GM18858 (cell line): ENCODE measurements around the gene MAMDC4.

Experiments
- ATAC-seq: cut with Tn5 transposase; IDR thresholded peaks from one replicate; pipeline ENCODE4 v1.9.1; 2021; ENCODE audit not compliant: unreplicated experiment

Gene MAMDC4

DNA sequence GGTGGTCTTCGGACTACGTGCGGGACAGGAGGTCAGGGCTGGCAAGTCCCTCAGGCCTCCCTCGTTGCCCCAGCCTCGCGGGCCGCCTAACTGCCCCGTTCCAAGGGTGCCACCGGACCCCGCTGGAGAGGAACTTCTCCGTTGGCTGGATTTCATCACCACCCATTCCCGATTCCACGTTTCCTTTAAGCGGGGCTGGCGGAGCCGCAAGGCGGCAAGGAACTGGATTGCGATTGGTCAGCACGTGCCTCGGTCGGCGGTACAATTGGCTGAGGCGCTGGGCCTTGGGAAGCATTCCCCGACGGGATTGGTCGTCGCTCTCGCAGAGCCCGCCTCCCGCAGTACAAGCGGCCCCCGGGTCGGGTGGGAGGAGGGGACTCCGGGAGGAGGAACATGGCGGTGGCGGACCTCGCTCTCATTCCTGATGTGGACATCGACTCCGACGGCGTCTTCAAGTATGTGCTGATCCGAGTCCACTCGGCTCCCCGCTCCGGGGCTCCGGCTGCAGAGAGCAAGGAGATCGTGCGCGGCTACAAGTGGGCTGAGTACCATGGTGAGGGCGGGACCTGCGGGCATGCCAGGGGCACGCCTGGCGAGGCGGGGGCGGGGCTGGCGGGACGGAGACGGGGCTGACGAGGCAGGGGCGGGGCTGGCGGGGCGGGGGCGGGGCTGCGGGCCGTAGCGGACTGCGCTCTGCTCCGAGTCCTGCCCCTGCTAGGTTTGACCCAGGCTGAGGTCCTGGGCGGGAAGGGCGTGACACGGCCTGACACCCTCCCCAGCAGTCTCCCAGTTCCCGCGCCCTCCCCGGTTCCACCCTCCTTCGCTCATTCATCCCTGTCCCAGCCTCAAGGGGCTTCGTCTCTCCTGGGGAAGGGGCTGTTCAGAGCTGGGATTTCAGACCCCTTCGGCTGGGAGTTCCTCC is 2.8 kb upstream of the MAMDC4 start, which contains the start of gene PHPT1:
TSS of gene PHPT1 (plus strand) at position 372 of the 922 bp plus-strand sequence. CDS start at position 394, 22 bp downstream.
- peak; percentile 57 for ATAC-seq

DNA sequence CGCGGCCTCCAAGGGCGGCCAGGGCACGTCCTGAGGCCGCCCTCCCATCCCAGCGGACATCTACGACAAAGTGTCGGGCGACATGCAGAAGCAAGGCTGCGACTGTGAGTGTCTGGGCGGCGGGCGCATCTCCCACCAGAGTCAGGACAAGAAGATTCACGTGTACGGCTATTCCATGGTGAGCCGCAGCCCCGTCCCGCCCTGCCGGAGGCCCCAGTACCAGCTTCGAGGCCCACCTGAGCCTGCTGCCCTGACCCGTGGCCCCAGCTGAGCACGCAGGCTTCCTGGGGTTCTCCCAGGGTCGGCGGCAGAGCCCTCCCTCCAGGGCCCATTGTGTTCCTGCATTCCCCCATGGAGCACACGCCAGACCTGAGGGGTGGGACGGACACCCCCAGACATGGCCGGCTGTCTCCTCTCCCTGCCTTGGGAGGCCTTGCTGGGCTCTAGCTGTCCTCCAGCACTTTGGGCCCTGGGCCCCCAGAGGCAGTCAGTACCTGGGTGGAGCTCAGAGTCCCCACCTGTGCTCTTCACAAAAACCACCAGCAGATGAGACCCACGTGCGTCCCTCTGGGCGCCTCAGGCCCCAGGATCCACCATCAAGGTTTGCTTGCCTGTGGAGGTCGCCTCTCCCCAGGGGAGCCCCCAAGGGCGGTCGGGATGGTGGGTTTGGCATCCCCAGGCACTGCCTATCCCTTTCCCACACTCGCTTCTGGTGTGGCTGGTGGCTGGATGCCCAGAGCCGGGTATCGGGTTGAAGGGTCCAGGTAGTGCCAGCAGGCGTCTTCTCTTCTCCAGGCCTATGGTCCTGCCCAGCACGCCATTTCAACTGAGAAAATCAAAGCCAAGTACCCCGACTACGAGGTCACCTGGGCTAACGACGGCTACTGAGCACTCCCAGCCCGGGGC is 1.9 kb upstream of the MAMDC4 start:
- no peak for ATAC-seq

DNA sequence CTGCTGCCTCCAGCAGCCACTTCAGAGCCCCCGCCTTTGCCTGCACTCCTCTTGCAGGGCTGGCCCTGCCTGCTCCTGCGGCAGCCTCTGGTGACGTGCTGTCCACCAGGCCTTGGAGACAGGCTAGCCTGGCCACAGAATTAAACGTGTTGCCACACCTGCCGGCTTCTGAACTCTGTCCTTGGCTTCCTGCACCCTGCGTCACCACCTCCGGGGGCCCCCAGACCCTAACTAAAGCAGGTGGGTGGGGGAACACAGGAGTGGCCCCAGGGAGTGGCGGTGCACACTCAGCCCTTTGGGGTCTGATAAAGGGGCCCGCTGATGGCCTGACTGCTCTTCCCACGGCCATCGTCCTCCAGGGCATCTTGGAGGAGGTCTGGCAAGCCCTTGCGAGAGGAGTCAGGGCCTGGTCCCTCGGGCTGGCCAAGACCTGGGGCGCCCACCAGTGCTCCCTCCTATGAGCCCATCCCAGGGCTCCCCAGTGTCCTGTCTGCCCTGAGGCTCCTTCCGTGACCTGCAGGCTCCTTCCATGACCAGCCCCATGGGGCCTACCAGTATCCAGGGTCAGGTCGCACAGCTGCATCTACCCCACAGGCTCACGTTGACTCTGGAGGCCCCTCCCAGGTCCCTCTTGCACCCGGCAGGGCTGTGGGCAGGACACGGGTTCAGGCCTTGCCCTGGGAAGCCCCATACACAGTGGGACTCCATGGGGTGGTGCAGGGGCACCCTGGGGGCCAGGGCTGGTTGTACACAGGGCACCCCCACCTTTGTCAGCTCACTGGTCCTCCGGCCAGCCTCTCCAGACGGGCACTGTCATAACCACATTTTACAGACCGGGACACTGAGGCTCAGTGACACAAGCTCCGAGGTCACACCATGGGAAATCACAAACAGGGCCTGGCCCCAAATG is 1.0 kb upstream of the MAMDC4 start:
- ATAC-seq = no peak

DNA sequence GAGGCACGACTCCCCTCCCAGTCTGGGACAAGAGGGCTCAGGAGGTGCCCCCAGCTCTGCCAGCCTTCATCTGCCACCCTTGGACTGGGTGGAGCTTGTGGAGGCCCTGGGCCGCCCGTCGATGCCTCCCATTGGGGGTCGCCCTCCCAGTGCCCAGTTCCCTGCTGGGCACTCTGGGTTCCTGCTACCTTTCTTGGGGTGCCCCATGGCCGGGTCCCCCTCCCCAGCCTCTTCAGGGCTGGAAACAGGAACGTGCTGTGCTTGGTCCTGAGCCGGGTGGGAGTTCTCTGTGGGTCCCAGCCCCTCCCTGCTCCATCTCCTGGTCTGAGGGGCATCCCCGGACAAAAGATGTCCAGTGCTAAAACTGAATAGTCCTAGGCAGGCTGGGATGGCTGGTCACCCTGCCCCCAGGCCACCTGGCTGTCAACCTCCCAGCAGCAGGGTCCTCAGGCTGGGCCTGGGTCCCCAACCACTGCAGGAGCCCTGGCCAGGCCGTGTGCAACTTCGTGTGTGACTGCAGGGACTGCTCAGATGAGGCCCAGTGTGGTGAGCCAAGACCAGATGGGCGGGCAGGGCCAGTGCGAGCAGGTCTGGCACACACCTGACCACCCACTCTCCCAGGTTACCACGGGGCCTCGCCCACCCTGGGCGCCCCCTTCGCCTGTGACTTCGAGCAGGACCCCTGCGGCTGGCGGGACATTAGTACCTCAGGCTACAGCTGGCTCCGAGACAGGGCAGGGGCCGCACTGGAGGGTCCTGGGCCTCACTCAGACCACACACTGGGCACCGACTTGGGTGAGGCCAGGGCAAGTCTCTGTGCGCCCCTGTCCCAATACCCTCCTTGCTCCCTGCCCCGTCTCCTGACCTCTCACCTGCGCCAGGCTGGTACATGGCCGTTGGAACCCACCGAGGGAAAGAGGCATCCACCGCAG is 784 bp downstream of the MAMDC4 start:
- no peak for ATAC-seq

DNA sequence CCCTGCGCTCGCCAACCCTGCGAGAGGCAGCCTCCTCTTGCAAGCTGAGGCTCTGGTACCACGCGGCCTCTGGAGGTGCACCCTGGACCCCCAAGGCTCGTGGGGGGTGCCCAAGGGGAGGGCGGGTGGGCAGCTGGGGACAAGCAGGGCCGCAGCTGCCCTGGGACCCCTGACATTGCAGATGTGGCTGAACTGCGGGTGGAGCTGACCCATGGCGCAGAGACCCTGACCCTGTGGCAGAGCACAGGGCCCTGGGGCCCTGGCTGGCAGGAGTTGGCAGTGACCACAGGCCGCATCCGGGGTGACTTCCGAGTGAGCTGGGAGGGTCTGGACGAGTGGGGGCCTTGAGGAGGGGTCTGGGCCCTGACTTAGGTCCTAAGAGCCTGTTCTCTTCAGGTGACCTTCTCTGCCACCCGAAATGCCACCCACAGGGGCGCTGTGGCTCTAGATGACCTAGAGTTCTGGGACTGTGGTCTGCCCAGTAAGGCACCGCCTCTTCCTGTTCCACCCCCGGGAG is 1.5 kb downstream of the MAMDC4 start:
- ATAC-seq = no peak

DNA sequence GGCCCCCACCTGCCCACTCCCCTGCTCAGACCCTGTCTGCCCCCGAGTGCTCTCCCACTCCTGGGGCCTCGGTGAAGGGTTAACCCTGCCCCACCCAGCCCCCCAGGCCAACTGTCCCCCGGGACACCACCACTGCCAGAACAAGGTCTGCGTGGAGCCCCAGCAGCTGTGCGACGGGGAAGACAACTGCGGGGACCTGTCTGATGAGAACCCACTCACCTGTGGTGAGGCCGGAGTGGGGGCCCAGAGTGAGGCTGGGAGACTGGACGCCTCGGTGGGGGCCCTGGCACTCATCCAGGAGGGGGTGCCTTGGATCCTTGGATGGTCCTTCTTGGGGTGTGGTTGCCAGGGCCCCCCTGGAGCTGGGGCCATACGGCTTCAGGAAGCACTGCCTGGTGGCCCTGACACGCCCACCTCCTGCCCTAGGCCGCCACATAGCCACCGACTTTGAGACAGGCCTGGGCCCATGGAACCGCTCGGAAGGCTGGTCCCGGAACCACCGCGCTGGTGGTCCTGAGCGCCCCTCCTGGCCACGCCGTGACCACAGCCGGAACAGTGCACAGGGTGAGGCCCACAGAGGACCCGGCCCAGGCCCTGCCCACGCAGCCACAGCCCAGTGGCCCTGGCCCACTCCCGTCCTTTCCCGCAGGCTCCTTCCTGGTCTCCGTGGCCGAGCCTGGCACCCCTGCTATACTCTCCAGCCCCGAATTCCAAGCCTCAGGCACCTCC is 2.1 kb downstream of the MAMDC4 start:
- no peak for ATAC-seq

DNA sequence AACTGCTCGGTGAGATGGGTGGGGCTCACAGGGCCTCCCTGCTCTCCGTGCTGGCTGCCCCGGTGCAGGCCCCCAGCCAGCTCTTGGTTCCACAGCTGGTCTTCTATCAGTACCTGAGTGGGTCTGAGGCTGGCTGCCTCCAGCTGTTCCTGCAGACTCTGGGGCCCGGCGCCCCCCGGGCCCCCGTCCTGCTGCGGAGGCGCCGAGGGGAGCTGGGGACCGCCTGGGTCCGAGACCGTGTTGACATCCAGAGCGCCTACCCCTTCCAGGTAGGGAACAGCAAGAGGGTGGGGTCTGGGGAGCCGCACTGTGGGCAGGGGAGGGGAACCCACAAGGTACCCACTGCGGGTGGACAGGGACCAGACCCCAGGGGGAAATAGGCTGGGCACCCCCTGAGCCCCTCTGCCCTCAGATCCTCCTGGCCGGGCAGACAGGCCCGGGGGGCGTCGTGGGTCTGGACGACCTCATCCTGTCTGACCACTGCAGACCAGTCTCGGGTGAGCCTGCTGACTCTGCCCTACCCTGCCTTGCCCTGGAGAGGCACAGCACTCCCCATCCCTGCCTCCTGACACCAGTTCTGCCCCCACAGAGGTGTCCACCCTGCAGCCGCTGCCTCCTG is 2.8 kb downstream of the MAMDC4 start:
- ATAC-seq = no peak

DNA sequence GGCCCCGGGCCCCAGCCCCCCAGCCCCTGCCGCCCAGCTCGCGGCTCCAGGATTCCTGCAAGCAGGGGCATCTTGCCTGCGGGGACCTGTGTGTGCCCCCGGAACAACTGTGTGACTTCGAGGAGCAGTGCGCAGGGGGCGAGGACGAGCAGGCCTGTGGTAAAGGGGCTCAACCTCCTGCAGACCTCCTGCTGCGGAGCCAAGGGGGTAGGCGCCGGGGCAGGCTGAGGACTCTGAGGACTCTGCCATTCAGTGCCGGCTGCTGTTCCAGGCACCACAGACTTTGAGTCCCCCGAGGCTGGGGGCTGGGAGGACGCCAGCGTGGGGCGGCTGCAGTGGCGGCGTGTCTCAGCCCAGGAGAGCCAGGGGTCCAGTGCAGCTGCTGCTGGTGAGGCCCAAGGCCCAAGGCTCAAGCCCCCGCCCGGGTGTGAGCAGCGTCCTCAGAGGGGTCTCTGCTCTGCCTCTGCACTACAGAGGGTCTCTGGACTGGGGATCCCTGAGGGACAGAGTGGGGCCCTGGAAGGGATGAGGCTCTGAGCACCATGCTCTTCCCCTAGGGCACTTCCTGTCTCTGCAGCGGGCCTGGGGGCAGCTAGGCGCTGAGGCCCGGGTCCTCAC is 3.4 kb downstream of the MAMDC4 start:
- no peak for ATAC-seq

DNA sequence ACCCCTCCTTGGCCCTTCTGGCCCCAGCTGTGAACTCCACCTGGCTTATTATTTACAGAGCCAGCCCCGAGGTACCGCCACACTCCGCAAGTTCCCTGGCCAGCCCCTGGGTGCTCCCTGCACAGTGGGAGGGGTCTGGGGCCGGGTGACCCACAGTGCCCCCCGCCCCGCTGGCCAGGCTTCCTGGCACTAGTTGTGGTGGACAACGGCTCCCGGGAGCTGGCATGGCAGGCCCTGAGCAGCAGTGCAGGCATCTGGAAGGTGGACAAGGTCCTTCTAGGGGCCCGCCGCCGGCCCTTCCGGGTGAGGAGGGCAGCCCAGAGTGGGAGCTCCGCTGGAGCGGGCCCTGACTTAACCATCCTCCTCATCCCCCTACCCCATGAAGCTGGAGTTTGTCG is 3.9 kb downstream of the MAMDC4 start:
- ATAC-seq = no peak

DNA sequence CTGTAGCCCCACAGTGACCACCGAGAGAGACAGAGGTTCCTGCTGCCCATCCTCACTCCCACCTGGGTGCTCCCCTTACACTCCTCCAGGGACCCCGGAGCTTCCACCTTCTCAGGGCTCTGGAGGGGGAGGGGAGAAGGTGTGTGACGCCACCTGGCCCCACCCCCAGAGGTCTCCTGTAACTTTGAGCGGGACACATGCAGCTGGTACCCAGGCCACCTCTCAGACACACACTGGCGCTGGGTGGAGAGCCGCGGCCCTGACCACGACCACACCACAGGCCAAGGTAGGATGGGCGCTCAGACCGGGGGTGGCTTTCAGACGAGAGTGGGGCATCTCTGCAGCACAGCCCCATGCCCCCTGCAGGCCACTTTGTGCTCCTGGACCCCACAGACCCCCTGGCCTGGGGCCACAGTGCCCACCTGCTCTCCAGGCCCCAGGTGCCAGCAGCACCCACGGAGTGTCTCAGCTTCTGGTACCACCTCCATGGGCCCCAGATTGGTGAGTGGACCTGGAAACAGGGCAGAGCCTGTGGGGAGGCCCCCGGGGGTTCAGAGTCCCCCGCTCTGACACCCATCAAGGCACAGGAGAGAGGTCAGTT is 4.5 kb downstream of the MAMDC4 start:
- ATAC-seq = no peak

DNA sequence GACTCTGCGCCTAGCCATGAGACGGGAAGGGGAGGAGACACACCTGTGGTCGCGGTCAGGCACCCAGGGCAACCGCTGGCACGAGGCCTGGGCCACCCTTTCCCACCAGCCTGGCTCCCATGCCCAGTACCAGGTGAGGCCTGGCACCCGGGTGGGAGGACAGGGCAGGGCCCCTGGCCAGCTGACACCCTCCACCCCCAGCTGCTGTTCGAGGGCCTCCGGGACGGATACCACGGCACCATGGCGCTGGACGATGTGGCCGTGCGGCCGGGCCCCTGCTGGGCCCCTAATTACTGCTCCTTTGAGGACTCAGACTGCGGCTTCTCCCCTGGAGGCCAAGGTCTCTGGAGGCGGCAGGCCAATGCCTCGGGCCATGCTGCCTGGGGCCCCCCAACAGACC is 5.0 kb downstream of the MAMDC4 start:
- no peak for ATAC-seq

DNA sequence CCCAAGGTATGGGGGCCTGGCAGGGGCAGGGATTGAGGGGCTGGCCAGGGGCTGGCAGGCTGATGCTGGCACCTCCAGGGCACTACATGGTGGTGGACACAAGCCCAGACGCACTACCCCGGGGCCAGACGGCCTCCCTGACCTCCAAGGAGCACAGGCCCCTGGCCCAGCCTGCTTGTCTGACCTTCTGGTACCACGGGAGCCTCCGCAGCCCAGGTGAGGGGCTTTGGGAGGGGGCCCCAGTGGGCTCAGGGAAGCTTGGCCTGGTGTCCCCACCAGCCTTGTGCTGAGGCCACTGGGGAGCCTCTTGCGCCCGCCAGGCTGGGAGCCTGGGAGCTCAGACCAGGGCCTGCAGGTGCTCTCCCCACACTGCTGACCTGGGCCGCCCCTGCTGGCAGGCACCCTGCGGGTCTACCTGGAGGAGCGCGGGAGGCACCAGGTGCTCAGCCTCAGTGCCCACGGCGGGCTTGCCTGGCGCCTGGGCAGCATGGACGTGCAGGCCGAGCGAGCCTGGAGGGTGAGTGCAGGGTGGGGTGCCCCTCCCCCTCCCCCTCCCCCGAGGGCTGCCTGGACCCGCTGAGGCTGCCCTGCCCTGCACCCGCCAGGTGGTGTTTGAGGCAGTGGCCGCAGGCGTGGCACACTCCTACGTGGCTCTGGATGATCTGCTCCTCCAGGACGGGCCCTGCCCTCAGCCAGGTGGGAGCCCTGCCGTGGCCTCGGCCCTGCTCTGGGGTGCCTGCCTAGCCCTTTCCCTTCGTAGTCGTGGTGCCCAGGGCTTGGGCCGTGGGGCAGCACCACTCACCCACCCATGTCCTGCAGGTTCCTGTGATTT is 5.7 kb downstream of the MAMDC4 start:
- no peak for ATAC-seq

DNA sequence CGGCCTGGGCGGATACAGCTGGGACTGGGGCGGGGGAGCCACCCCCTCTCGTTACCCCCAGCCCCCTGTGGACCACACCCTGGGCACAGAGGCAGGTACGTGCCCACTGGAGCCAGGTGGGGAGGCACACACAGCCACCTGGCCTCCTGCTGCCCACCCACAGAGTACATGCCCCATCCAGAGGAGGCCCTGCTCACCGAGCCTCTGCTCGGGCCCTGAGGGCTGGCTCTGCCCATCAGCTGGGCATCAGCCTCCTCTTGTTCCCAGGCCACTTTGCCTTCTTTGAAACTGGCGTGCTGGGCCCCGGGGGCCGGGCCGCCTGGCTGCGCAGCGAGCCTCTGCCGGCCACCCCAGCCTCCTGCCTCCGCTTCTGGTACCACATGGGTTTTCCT is 6.3 kb downstream of the MAMDC4 start:
- no peak for ATAC-seq

DNA sequence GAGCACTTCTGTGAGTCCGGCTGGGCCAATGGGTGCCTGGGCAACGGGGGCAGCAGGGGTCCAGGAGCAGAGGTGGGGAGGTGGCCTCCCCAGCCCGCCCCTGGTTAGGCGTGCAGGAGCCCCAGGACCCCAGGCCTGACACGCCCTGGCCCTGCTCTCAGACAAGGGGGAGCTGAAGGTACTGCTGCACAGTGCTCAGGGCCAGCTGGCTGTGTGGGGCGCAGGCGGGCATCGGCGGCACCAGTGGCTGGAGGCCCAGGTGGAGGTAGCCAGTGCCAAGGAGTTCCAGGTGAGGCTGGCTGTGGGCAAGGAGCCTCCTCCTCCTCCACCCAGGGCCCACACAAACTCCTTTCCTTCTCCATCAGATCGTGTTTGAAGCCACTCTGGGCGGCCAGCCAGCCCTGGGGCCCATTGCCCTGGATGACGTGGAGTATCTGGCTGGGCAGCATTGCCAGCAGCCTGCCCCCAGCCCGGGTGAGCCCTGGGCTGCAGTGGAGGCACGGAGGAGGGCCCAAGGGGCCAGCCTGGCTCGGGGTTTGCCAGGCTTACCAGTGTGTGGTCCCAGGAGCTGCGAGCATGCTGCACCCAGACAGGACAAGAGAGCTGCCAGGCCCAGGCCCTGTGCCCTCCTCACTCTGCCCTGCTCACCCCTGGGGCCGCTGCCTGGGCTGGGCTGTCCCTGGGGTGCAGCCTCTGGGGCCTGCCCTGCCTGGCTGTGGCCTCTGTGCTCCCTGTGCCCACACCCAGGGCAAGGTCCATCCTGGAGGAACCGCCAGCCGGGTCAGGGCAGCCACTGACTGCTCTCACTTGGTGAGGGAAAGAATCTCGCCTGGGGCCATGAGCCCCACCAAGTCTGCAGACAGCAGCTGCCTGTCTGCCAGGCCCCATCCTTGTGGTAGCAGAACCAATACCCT is 7.0 kb downstream of the MAMDC4 start:
- no peak for ATAC-seq

DNA sequence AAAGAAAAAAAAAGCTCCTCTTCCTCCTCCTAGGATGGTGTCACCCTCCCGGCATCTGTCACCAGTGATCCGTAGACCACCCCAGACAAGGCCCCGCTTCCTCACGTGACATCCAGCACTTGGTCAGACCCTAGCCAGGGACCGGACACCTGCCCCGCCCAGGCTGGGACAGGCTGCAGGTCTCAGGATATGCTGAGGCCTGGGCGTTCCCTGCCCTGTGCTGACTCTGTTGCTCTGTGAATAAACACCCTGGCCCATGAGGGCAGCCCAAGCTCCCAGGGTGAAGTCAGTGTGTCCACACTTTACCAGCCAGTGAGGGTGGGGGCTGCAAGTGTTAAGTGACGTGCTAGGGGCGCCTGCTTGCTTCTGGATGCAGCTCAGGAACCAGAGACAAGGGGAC is 8.4 kb downstream of the MAMDC4 start:
- no peak for ATAC-seq
